IMR-90 (cell line): ENCODE measurements around the gene IGFBP7. TPM values are rescaled to one million over a fixed set of nuclear protein-coding genes. Genes with fewer than 3 reads are reported as not detected.

Experiments used
- CHD1 ChIP-seq: IDR thresholded peaks from 2 replicates; pipeline ENCODE4 v1.6.1; 2012; ENCODE audit warnings: low read depth, low read length, improper control_type of control experiment
- CTCF ChIP-seq: conservative IDR thresholded peaks from 2 replicates; pipeline ENCODE4 v1.5.1; 2012; ENCODE audit warnings: mild to moderate bottlenecking, low read depth, low read length, improper control_type of control experiment
- MAFK ChIP-seq: IDR thresholded peaks from 2 replicates; pipeline ENCODE4 v1.6.1; 2012; ENCODE audit warnings: low read depth, low read length, improper control_type of control experiment
- MAZ ChIP-seq: IDR thresholded peaks from 2 replicates; pipeline ENCODE4 v1.6.1; 2012; ENCODE audit warnings: low read depth, mild to moderate bottlenecking, low read length, improper control_type of control experiment, moderate library complexity, borderline replicate concordance
- MXI1 ChIP-seq: IDR thresholded peaks from 2 replicates; pipeline ENCODE4 v1.6.1; 2012; ENCODE audit warnings: low read depth, mild to moderate bottlenecking, low read length, moderate library complexity, borderline replicate concordance
- SMC3 ChIP-seq: fragments of 150-350 bp; IDR thresholded peaks from 2 replicates; pipeline ENCODE4 v1.6.1; 2016; ENCODE audit warnings: low read depth, mild to moderate bottlenecking, antibody characterized with exemption, low read length, moderate library complexity
- polyA plus RNA-seq, 3 experiments: library from polyadenylated mRNA; depleted of rRNA; stranded (reverse); fragments of >200 nt; gene quantifications; 2 replicates each; pipeline ENCODE4 v1.2.3, GENCODE V29; 2012; ENCODE audit warnings: low replicate concordance in 1 of 3
- total RNA-seq: library from RNA; depleted of rRNA; stranded (reverse); fragments of >200 nt; gene quantifications from 2 replicates; pipeline ENCODE4 v1.2.3, GENCODE V29; 2012

IGFBP7 gene
- total and polyA plus RNA-seq, 2 of the 4 experiments (the other 2 are of a cell fraction): 33.2 to 267 TPM

- TF ChIP-seq CTCF (no peak), MXI1 (no peak), MAZ (no peak), MAFK (no peak), SMC3 (no peak), CHD1 (no peak)
Measured at GRCh38 chr4:57064120-57064519, 46.1 kb downstream of the IGFBP7 start (continued).
